ENCODE results near the gene TRIO.
"Not testable (repeated sequence)": the region's sequence is repeated elsewhere in the genome, so short reads cannot be mapped to it uniquely, and the experiment has no call there.

The TRIO gene

DNA sequence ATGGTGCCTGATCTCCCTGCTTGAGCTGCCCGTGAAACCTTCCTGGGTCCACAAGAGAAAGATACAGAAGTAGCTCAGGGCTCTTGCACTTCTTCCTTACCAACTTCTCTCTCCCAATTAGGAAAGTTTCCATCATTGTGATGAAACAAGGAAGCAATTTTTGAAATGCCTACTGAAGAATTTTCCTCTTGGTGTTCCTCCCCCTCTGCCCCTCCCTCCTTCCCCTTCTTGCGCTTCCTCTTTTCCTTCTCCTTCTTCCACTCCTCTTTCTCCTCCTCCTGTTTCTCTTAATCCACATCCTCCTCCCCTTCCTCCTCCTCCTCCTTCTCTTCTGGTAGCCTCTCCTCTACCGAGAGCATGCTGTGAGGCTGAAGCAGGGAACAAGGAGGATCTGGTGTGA, 402.2 kb downstream of the TRIO start:
- DNase-seq (ENCODE audit: low read depth in 2 of 2): no peak

DNA sequence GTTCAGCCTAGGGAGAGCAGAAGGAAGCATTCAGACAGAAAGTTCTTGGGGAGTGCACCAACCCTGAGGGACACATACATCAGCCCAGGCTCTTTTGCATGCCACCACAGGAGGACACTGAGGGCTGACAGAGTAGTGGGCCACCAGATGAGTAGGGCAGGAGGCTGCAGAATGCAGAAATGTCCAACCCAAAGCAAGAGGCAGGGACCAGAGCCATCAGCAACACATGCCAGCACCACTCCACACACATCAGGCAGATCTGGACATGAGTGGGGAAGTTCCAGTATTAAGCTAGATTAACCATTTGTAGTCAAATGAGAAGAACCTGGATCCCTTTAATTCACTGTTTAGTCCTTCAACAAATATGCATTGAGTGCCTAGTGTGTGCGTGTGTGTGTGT, 402.7 kb downstream of the TRIO start:
- DNase-seq (ENCODE audit: low read depth in 2 of 2): no peak

DNA sequence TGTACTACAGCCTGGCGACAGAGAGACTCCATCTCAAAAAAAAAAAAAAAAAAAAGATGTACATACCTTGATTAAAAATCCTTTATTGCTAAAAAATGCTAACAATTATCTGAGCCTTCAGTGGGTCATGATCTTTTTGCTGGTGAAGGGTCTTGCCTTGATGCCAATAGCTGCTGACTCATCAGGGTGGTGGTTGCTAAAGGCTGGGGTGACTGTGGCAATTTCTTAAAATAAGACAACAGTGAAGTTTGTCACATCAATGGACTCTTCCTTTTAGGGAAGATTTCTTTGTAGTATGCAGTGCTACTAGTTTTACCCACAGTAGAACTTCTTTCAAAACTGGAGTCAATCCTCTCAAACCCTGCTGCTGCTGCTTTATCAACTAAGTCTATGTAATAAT, 404.5 kb downstream of the TRIO start:
- no peak for DNase-seq (ENCODE audit: low read depth in 2 of 2)

DNA sequence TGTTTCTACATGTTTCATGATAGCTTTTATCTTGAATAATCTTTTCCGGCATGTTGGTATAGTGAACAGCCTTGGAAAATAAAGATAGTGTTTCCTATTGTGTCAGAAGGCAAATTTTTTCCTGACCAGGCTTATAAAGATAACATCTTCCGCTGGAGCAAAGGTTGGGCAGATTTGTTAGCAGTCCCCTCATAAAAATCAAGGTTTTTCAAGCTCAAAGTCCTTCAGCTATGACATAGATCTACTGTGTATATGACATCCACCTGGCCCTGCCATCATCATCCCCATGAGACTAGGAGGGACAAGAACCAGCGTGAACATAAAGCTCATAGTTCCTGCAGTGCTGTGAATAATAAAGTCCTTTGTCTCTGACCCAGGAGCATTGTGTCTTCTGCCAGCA, 408.1 kb downstream of the TRIO start:
- no peak for DNase-seq (ENCODE audit: low read depth in 2 of 2)

DNA sequence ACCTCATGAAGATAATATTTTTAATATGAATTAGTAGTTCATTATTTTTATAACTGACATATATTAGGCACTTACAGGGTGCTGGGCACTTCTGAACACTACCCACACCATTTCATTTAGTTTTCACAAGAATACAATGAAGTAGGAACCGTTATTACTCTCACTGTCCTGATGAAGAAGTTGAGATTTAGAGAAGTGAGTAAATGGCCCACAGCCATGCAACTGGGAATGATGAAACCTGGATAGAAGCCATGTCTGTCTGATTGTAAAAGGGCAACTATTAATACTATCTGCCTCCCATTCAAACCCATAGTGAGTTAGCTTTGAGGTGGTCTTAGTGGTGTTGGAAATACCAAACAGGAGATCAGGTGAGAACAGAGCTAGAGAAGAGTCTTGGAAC, 408.9 kb downstream of the TRIO start:
- no peak for DNase-seq (ENCODE audit: low read depth in 2 of 2)

DNA sequence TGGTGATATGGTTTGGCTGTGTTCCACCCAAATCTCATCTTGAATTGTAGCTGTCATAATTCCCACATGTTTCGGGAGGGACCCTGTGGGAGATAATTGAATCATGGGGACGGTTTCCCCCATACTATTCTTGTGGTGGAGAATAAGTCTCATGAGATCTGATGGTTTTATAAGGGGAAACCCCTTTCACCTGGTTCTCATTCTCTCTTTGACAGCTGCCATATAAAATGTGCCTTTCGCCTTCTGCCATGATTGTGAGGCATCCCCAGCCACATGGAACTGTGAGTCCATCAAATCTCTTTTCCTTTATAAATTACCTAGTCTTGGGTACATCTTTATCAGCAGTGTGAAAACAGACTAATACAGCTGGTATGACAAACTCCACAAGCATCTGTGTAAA, 411.1 kb downstream of the TRIO start:
- not testable (repeated sequence) for DNase-seq (ENCODE audit: low read depth in 2 of 2)

DNA sequence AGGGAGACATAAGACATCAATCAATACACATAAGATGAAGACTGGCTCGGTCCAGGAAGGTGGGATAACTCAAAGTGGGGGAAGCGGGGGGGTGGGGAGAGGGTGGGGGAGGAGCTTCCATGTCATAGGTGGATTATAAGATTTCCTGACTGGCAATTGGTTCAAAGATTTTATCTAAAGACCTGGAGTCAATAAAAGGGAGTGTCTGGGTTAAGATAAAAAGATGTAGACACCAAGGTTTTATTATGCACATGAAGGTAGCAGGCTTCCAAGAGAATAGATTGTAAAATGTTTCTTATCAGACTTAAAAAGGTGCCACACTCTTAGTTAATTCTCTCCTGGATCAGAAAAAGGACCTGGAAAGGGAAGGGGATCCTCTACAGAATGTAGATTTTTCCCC, 412.9 kb downstream of the TRIO start:
- no peak for DNase-seq (ENCODE audit: low read depth in 2 of 2)

DNA sequence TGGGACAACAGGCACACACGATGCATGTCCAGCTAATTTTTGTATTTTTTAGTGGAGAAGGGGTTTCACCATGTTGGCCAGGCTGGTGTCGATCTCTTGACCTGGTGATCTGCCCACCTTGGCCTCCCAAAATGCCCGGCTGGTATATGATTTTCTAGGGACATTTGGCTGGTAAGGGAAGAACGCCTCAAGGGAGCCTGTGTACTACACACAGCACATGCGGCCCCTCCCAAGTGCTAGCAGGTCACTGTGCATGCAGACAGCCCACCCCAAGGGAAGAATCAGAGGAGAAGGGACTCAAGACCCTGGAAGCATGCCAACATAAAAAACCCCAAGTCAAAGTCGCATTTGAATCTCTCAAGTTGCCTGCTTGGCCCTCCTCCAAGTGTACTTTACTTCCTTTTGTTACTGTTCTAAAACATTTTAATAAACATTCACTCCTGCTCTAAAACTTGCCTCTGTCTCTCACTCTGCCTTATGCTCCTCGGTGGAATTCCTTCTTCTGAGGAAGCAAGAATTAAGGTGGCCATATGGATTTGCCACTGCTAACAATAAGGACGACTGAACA, 414.1 kb downstream of the TRIO start:
- DNase-seq (ENCODE audit: low read depth in 2 of 2): no peak

DNA sequence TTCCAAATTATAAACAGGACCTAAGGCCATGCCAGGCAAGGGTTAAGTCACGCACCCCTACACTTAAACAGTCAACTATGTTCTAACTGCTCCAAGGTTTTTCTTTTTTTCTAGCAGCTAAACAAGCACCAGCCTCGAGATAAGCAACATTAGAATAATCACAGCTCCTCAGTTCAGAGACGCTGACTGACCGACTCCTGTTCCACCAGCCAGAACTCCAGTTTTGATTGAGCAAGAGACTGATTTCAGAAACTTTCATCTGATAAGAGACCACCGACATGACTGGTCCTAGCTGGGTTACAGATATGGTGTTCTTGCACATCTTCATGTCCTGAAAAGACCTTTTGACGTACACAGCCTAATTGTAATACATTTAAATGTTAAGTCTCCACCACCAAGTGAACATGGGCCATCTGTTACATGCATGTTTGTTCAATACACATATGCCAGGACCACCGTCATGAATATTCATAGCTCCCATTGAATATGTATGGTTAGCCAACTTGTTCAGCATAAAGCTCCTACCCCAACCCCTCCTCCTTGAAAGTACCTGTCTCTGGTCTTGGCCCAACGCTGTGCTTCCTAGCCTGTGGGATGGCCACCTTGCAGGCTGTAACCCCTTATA, 414.8 kb downstream of the TRIO start:
- no peak for DNase-seq (ENCODE audit: low read depth in 2 of 2)
